HG03565 (cell line): ENCODE data around the gene PNRC2.
"Not testable (repeated sequence)": the region's sequence is repeated elsewhere in the genome, so short reads cannot be mapped to it uniquely, and the experiment has no call there.

Experiments
- ATAC-seq: cut with Tn5 transposase; IDR thresholded peaks from one replicate; pipeline ENCODE4 v1.9.1; 2021; ENCODE audit warnings: mild to moderate bottlenecking, moderate library complexity; ENCODE audit not compliant: unreplicated experiment

Gene PNRC2

GRCh38 chr1:23947366-23947765 is 12.3 kb upstream of the PNRC2 start:
- ATAC-seq: no peak

- ATAC-seq: no peak
Observed at GRCh38 chr1:23953020-23953419, 6.6 kb upstream of the PNRC2 start.

GRCh38 chr1:23957096-23957495 is 2.5 kb upstream of the PNRC2 start:
- no peak for ATAC-seq

GRCh38 chr1:23958040-23958809 is 1.4 kb upstream of the PNRC2 start:
- not testable (repeated sequence) for ATAC-seq

- ATAC-seq: peak; percentile 56
Observed at GRCh38 chr1:23958810-23959460, 693 bp upstream of the PNRC2 start.

- ATAC-seq: no peak
Observed at GRCh38 chr1:23960291-23961020, 828 bp downstream of the PNRC2 start.

GRCh38 chr1:23963617-23964234 is 4.1 kb downstream of the PNRC2 start:
- ATAC-seq: no peak

- ATAC-seq: no peak
Observed at GRCh38 chr1:23964235-23964668, 4.6 kb downstream of the PNRC2 start.

GRCh38 chr1:23964790-23965740 is 5.4 kb downstream of the PNRC2 start:
- no peak for ATAC-seq

- no peak for ATAC-seq
Observed at GRCh38 chr1:23966973-23967493, 7.4 kb downstream of the PNRC2 start.

GRCh38 chr1:23967871-23968270 is 8.2 kb downstream of the PNRC2 start:
- ATAC-seq: no peak

GRCh38 chr1:23977187-23977853 is 17.7 kb downstream of the PNRC2 start:
- no peak for ATAC-seq

GRCh38 chr1:23977854-23978191 is 18.2 kb downstream of the PNRC2 start:
- ATAC-seq: no peak

- no peak for ATAC-seq
Observed at GRCh38 chr1:23978805-23979204, 19.2 kb downstream of the PNRC2 start.

- no peak for ATAC-seq
Observed at GRCh38 chr1:23979387-23979880, 19.8 kb downstream of the PNRC2 start.

- peak; percentile 68 for ATAC-seq
Observed at GRCh38 chr1:23979881-23980727, 20.5 kb downstream of the PNRC2 start, which contains the start of gene SRSF10. TSS of gene SRSF10 (minus strand) at chr1:23980327. CDS start at chr1:23980255, 72 bp downstream.

- ATAC-seq: peak; percentile 20
Observed at GRCh38 chr1:23980728-23981070, 21.1 kb downstream of the PNRC2 start.

- ATAC-seq: no peak
Observed at GRCh38 chr1:23984417-23985186, 25.0 kb downstream of the PNRC2 start.
